Tibial nerve (tissue), 4 donors: ENCODE results near the gene NCOA5. TPM values are rescaled to one million over a fixed set of nuclear protein-coding genes. Genes with fewer than 3 reads are reported as not detected.

Experiments used
- DNase-seq, 2 donors: peaks; one replicate each; pipeline ENCODE4 v3.0.0-alpha.2; 2019; ENCODE audit warnings: low spot score in 2 of 2
- H3K27ac ChIP-seq, 4 donors: fragments of 200-600 bp; sonication (generic) in 3 of 4; one replicate each; pipeline ENCODE4 v1.5.1; 2017 to 2019; ENCODE audit warnings: mild to moderate bottlenecking in 1 of 4
- H3K27me3 ChIP-seq, 2 donors: fragments of 200-600 bp; sonication (generic) in 1 of 2; one replicate each; pipeline versions ENCODE4 v1.5.1 to v1.6.0; 2017 to 2019
- H3K36me3 ChIP-seq, 3 donors: fragments of 200-600 bp; sonication (generic); one replicate each; pipeline ENCODE4 v1.5.1; 2018 to 2019
- H3K4me1 ChIP-seq, 4 donors: fragments of 200-600 bp; sonication (generic) in 3 of 4; one replicate each; pipeline ENCODE4 v1.5.1; 2017 to 2019
- H3K4me3 ChIP-seq, 4 donors: fragments of 200-600 bp; sonication (generic) in 3 of 4; one replicate each; pipeline ENCODE4 v1.5.1; 2017 to 2019; ENCODE audit warnings: mild to moderate bottlenecking in 1 of 4, moderate library complexity in 1 of 4
- H3K9me3 ChIP-seq, 4 donors: fragments of 200-600 bp; sonication (generic) in 3 of 4; one replicate each; pipeline ENCODE4 v1.5.1; 2017 to 2019
- CTCF ChIP-seq, 5 experiments: fragments of 200-600 bp in 3 of 5; fragments of 450-650 bp in 2 of 5; sonication (generic) in 3 of 5; IDR thresholded peaks; one replicate each; pipeline ENCODE4 v1.5.1; 2016 to 2019; ENCODE audit warnings: antibody characterized with exemption in 5 of 5, mild to moderate bottlenecking in 3 of 5, moderate library complexity in 2 of 5
- EP300 ChIP-seq, 2 donors: sonication (generic); formaldehyde crosslinking; IDR thresholded peaks; one replicate each; pipeline ENCODE4 v1.6.1; 2017; ENCODE audit warnings: antibody characterized with exemption in 2 of 2, mild to moderate bottlenecking in 1 of 2
- POLR2A ChIP-seq, 2 donors: fragments of 450-650 bp; IDR thresholded peaks; one replicate each; pipeline ENCODE4 v1.6.1; 2017; ENCODE audit warnings: antibody characterized with exemption in 2 of 2, mild to moderate bottlenecking in 2 of 2, moderate library complexity in 2 of 2
- WGBS, 2 donors: methylation state at CpG; one replicate each; pipeline ENCODE4 v1.1.5; 2018; 5-methylcytosine and 5-hydroxymethylcytosine counted together
- total RNA-seq, 4 donors: library from RNA; depleted of rRNA; stranded (reverse); fragments of >200 nt; gene quantifications; one replicate each; pipeline ENCODE4 v1.1.0, GENCODE V29; 2016

NCOA5 gene
- total RNA-seq, 4 donors from 2014 or later, result 34.8 to 71.4 (median 47.2) TPM

DNA sequence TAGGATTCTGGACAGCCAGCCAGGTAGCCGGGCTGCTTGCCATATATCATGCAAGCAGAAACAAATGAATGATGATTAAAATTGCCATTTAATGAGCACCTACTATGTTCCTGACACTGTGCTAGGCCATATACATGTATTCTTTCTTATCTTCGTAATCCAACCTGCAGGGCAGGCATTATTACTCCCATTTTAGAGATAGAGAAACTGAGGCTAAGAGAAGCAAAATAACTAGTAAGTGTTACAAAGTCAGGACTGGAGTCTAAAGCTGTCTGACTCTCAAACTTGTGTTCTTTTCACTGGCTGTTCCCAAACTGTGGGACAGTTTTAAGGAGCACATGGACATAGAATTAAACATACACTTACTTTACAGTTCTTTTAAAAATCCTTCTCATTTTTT lies 30.4 kb upstream of the NCOA5 start:
- no peak for DNase-seq
- no peak overlapping the region for H3K4me3 ChIP-seq
- H3K27ac ChIP-seq, result no peak overlapping the region
- H3K36me3 ChIP-seq, result peaks cover 0 to 27% (median 6%) of the 10 kb centered on the region in 3 donors
- TF ChIP-seq POLR2A (IDR thresholded peaks at IDR 0.05), result no peak
- no peak for TF ChIP-seq CTCF (IDR thresholded peaks at IDR 0.05)
- no peak for TF ChIP-seq EP300 (IDR thresholded peaks at IDR 0.05)
- H3K27me3 ChIP-seq, result no peaks in the 10 kb centered on the region
- H3K4me1 ChIP-seq, result peaks cover 0 to 44% (median 15%) of the 10 kb centered on the region in 4 donors
- no peaks in the 10 kb centered on the region for H3K9me3 ChIP-seq
- 92 to 95% methylated on average over 2 of the region's 2 CpGs for WGBS, 2 donors

GRCh38 chr20:46119547-46119946 lies 29.8 kb upstream of the NCOA5 start:
- peaks cover 0 to 44% (median 15%) of the 10 kb centered on the region in 4 donors for H3K4me1 ChIP-seq
- DNase-seq, result no peak
- 90 to 95% methylated on average over 2 of the region's 2 CpGs for WGBS, 2 donors
- H3K9me3 ChIP-seq, result no peaks in the 10 kb centered on the region
- H3K36me3 ChIP-seq, result peaks cover 0 to 24% (median 6%) of the 10 kb centered on the region in 3 donors
- no peak for TF ChIP-seq EP300 (IDR thresholded peaks at IDR 0.05)
- TF ChIP-seq CTCF (IDR thresholded peaks at IDR 0.05), result no peak
- TF ChIP-seq POLR2A (IDR thresholded peaks at IDR 0.05), result no peak
- H3K27me3 ChIP-seq, result no peaks in the 10 kb centered on the region
- H3K4me3 ChIP-seq, result peak overlapping the region in 1 of 4 donors; percentile 62
- peak overlapping the region in 2 of 4 donors; percentile 82 to 88 for H3K27ac ChIP-seq

DNA sequence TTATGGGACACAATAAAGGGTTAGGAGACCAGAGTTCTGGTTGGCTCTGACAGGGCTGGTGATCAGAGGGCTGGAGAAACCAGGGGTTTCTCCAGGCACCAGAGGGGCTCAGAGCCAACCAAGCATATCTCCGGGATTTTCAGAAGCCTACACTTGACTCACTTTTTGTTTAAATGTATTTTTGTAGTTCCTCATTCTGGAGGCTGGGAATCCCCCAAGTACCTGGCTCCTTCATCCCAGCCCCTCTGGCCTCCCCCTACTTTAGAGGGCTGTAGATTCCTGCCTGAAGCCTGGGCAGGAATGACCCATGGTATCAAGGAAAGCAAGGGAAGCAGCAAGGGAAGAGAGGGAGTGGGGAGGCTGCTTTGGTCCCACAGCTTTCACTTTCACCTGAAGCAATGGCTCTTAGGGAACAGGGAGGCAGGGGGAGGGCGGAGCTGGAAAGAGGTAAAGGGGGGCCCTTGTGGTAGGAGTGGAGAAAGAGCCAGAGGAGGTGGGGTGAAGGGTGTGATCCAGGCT lies 29.3 kb upstream of the NCOA5 start:
- DNase-seq, result no peak
- H3K27ac ChIP-seq, result peak overlapping the region; percentile 21 to 89 (median 85)
- 52 to 63% methylated on average over 2 of the region's 2 CpGs for WGBS, 2 donors

DNA sequence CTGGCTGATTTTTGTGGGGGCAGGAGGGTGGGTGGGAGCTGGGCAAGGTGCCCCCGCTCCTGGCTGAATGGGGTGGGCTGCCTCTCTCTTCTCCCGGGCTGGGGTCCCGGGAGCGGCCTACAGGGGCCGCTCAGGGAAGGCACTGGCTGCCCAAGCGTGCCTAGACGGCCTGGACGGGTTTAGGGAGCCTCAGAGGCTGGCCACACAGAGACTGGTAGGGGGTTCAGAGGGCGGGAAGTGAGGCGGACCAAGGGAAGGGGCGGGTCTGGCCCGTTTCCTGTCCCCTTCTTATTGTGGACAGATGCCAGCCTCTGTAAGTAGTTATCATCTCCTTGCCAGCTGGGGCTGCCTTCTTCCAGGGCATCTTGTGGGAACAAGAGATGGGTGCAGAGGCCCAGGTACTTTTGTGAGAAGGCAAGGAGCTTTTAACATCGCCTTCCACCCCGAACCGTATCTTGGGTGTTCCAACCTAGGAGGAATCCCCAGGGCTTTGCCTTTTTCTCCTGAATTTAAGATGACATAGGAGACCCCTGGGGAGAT lies 28.8 kb upstream of the NCOA5 start:
- 33 to 34% methylated on average over 12 to 15 of the region's 15 CpGs for WGBS, 2 donors
- Histone ChIP-seq H3K4me3 (peak overlapping the region; percentile 36 to 63 (median 60)), H3K27ac (peak overlapping the region; percentile 21 to 89 (median 85)), H3K9me3 (no peaks in the 10 kb centered on the region), H3K4me1 (peaks cover 0 to 44% (median 15%) of the 10 kb centered on the region in 4 donors), H3K27me3 (no peaks in the 10 kb centered on the region), H3K36me3 (peaks cover 0 to 14% (median 6%) of the 10 kb centered on the region in 3 donors)
- DNase-seq, result peak in 1 of 2 donors; percentile 22
- TF ChIP-seq EP300 (IDR thresholded peaks at IDR 0.05) (no peak), CTCF (IDR thresholded peaks at IDR 0.05) (no peak), POLR2A (IDR thresholded peaks at IDR 0.05) (no peak)

More for the DNA sequence above, 29.3 kb upstream of the NCOA5 start:
- TF ChIP-seq CTCF (IDR thresholded peaks at IDR 0.05), result no peak
- no peak for TF ChIP-seq POLR2A (IDR thresholded peaks at IDR 0.05)
- TF ChIP-seq EP300 (IDR thresholded peaks at IDR 0.05), result no peak
- Histone ChIP-seq H3K4me3 (peak overlapping the region in 3 of 4 donors; percentile 36 to 63 (median 62)), H3K4me1 (peaks cover 0 to 44% (median 15%) of the 10 kb centered on the region in 4 donors), H3K36me3 (peaks cover 0 to 19% (median 6%) of the 10 kb centered on the region in 3 donors), H3K27me3 (no peaks in the 10 kb centered on the region), H3K9me3 (no peaks in the 10 kb centered on the region)
